GM23248 (cell line): Measurements from ENCODE around the gene VSIG8.

Experiments
- EZH2 ChIP-seq: fragments of 200-600 bp; sonication (generic); IDR thresholded peaks from 2 replicates; pipeline ENCODE4 v1.6.1; 2018; ENCODE audit warnings: antibody characterized with exemption, mild to moderate bottlenecking; ENCODE audit not compliant: insufficient read depth, poor library complexity, severe bottlenecking
- EZH2phosphoT487 ChIP-seq: fragments of 200-600 bp; sonication (generic); IDR thresholded peaks from 2 replicates; pipeline ENCODE4 v1.6.1; 2018; ENCODE audit warnings: antibody characterized with exemption, moderate library complexity, mild to moderate bottlenecking, low read depth; ENCODE audit not compliant: insufficient read depth

DNA sequence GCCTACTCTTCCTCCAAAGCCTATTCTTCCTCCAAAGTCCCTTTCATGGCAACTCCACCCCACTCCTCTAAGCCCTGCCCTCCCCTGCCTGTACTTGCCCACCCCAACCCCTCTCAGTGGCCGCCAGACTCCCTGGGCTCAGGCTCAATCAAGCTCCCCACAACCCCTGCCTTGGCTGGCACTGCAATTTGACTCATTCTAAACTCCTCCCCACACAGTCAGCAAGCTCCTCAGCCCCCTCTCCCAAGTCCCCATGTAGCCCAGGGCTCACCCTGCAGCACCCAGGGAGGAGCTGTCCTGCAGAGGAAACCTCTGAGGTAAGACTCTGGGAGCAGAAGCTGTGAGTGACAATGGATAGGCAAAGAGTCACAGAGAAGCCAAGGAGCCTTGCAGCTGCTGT lies 3.6 kb upstream of the VSIG8 start:
- TF ChIP-seq EZH2phosphoT487: no peak
- no peak for TF ChIP-seq EZH2
